ENCODE measurements around the gene FSTL4.

FSTL4 gene

DNA sequence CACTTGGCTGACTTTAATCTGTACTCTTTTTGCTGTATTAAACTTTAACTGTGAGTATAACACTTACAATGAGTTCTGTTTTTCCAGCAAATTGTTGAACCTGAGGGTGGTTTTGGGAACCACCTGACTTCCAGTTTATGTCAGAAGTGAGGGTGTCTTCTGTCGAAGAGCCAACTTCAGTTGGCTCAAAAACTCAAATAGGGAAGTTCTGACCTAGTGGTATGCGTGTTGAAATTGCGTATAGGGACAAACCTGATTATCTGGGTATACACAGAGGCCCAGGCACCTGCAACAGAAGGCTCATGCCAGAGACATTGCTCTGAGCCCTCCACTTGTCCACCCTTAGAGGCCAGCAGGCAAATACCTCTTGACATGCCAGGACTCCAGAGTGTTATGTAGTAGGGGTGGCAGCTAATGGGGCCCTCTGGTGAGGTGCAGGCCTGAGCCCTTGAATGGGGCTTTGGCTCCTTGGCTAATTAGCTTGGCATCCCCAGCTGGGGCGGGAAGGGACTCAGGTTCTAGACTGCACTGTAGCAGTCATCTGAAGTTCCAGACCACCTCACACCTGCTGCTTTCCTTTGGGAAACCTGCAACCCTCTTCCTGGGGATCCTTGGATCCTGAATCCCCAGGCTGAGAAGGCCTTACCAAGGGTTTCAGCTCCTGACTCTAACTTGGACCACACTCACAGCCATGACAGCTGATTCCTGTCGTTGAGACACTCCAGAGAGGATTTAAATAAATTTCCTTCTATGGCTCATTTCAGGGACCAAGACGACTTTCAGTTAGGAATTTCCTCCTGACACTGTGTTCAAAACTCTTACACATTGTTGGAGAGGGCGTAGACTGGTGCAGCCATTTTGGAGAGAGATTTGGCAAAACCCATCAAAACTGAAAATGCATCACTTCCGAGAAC is 370.9 kb downstream of the FSTL4 start:
- TF ChIP-seq, protein P1, sequence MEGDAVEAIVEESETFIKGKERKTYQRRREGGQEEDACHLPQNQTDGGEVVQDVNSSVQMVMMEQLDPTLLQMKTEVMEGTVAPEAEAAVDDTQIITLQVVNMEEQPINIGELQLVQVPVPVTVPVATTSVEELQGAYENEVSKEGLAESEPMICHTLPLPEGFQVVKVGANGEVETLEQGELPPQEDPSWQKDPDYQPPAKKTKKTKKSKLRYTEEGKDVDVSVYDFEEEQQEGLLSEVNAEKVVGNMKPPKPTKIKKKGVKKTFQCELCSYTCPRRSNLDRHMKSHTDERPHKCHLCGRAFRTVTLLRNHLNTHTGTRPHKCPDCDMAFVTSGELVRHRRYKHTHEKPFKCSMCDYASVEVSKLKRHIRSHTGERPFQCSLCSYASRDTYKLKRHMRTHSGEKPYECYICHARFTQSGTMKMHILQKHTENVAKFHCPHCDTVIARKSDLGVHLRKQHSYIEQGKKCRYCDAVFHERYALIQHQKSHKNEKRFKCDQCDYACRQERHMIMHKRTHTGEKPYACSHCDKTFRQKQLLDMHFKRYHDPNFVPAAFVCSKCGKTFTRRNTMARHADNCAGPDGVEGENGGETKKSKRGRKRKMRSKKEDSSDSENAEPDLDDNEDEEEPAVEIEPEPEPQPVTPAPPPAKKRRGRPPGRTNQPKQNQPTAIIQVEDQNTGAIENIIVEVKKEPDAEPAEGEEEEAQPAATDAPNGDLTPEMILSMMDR (IDR thresholded peaks at IDR 0.05; ENCODE audit: low read length): no peak
- TF ChIP-seq EZH2phosphoT487 (IDR thresholded peaks at IDR 0.05; ENCODE audit: low read length) (no peak), EZH2 (optimal IDR thresholded peaks at IDR 0.05; ENCODE audit: low read depth, low read length) (no peak)
- no peak overlapping the region for H3K4me2 ChIP-seq (ENCODE audit: low read depth, low read length)
- H3K4me3 ChIP-seq (ENCODE audit: low read length): no peak overlapping the region
- peaks cover 11% of the 10 kb centered on the region for H3K4me1 ChIP-seq (ENCODE audit: low read length)
- H3K36me3 ChIP-seq (replicated peaks; ENCODE audit: insufficient read depth, low read length): no peaks in the 10 kb centered on the region
- no peak overlapping the region for H3K9ac ChIP-seq (ENCODE audit: low read length)
- no peaks in the 10 kb centered on the region for H3K9me3 ChIP-seq (replicated peaks; ENCODE audit: insufficient read depth, low read length)
- H3K9me2 ChIP-seq (replicated peaks; ENCODE audit: insufficient read depth, low read length): no peaks in the 10 kb centered on the region
- no peaks in the 10 kb centered on the region for H4K20me1 ChIP-seq (ENCODE audit: insufficient read depth, low read length)
- no peaks in the 10 kb centered on the region for H3K79me2 ChIP-seq (ENCODE audit: low read length)
- H3K27ac ChIP-seq (ENCODE audit: low read length): no peak overlapping the region
- H3K27me3 ChIP-seq (replicated peaks; ENCODE audit: insufficient read depth, low read length): no peaks in the 10 kb centered on the region
- no peak for DNase-seq
- H3F3A ChIP-seq (ENCODE audit: insufficient read depth, low read length): peaks cover 4% of the 10 kb centered on the region; the same call in 1 of the 2 replicates
- H2AFZ ChIP-seq (ENCODE audit: low read length): no peak overlapping the region

DNA sequence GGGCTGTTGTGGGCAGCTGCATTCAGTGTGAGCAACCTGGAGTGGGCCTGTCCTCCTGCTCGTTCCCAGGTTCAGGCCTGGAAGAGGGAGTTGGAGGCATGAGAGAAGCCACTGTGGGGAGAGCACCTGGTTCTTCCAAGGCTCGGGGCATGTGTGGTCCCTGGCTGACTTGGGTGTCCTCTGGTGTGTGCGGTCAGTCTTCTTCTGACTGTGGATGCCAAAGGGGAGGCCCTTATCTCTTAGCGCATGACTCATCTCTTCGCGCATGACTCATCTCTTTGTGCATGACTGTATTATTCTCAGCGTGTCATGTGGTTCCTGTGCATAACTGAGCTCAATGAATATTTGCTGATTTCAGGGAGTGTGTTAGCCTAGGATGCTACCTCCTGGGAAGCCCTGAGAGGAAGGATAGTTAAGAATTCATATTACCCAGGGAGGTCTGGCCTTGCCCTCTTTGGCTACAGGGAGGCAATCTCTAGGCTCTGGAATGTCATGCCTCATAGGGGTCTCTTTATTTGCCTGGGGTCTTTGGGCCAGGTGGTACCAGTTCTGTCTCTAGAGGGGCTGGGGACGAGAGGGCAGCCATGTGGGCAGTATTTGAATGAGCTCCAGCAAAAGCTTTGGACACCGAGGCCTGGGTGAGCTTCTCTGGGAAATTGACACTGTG is 371.8 kb downstream of the FSTL4 start:
- H3K9ac ChIP-seq (ENCODE audit: low read length): no peak overlapping the region
- no peaks in the 10 kb centered on the region for H3K79me2 ChIP-seq (ENCODE audit: low read length)
- H3K4me3 ChIP-seq (ENCODE audit: low read length): no peak overlapping the region
- no peaks in the 10 kb centered on the region for H4K20me1 ChIP-seq (ENCODE audit: insufficient read depth, low read length)
- peaks cover 11% of the 10 kb centered on the region for H3K4me1 ChIP-seq (ENCODE audit: low read length)
- peaks cover 4% of the 10 kb centered on the region; the same call in 1 of the 2 replicates for H3F3A ChIP-seq (ENCODE audit: insufficient read depth, low read length)
- no peaks in the 10 kb centered on the region for H3K9me3 ChIP-seq (replicated peaks; ENCODE audit: insufficient read depth, low read length)
- DNase-seq: no peak
- no peak overlapping the region for H2AFZ ChIP-seq (ENCODE audit: low read length)
- H3K9me2 ChIP-seq (replicated peaks; ENCODE audit: insufficient read depth, low read length): no peaks in the 10 kb centered on the region
- H3K4me2 ChIP-seq (ENCODE audit: low read depth, low read length): no peak overlapping the region
- no peak overlapping the region for H3K27ac ChIP-seq (ENCODE audit: low read length)
- TF ChIP-seq EZH2phosphoT487 (IDR thresholded peaks at IDR 0.05; ENCODE audit: low read length) (no peak), EZH2 (optimal IDR thresholded peaks at IDR 0.05; ENCODE audit: low read depth, low read length) (no peak)
- TF ChIP-seq, protein P1 (IDR thresholded peaks at IDR 0.05; ENCODE audit: low read length): no peak
- no peaks in the 10 kb centered on the region for H3K27me3 ChIP-seq (replicated peaks; ENCODE audit: insufficient read depth, low read length)
- no peaks in the 10 kb centered on the region for H3K36me3 ChIP-seq (replicated peaks; ENCODE audit: insufficient read depth, low read length)

DNA sequence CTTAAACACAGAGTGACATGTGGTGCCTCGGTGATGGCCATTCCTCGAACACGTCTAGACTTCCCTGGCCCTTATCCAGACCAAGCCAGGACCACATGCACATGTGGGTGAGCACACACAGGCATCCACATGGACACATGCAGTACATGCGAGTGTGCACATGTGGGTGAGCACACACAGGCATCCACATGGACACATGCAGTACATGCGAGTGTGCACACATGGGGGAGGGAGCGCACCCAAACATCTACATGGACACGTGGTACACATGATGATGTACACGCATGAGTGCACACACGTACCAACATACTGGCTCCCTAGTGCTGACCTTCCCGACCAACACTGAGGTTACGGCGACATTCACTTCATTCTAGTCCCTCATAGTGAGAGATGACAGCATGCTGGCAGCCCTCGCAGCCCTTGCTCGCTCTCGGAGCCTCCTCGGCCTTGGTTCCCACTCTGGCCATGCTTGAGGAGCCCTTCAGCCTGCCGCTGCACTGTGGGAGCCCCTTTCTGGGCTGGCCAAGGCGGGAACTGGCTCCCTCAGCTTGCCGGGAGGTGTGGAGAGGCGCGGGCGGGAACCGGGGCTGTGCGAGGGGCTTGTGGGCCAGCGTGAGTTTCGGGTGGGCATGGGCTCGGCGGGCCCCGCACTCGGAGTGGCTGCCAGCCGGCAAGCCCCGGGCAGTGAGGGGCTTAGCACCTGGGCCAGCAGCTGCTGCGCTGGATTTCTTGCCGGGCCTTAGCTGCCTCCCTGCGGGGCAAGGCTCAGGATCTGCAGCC is 373.7 kb downstream of the FSTL4 start:
- H3K4me3 ChIP-seq (ENCODE audit: low read length): no peak overlapping the region
- no peaks in the 10 kb centered on the region for H3K9me2 ChIP-seq (replicated peaks; ENCODE audit: insufficient read depth, low read length)
- no peak overlapping the region for H3K4me2 ChIP-seq (ENCODE audit: low read depth, low read length)
- H3K36me3 ChIP-seq (replicated peaks; ENCODE audit: insufficient read depth, low read length): no peaks in the 10 kb centered on the region
- H3F3A ChIP-seq (ENCODE audit: insufficient read depth, low read length): no peaks in the 10 kb centered on the region
- H3K9ac ChIP-seq (ENCODE audit: low read length): no peak overlapping the region
- no peaks in the 10 kb centered on the region for H3K79me2 ChIP-seq (ENCODE audit: low read length)
- TF ChIP-seq, protein P1 (IDR thresholded peaks at IDR 0.05; ENCODE audit: low read length): no peak
- no peak for DNase-seq
- H3K27ac ChIP-seq (ENCODE audit: low read length): no peak overlapping the region
- H2AFZ ChIP-seq (ENCODE audit: low read length): no peak overlapping the region
- no peaks in the 10 kb centered on the region for H3K27me3 ChIP-seq (replicated peaks; ENCODE audit: insufficient read depth, low read length)
- no peaks in the 10 kb centered on the region for H3K9me3 ChIP-seq (replicated peaks; ENCODE audit: insufficient read depth, low read length)
- no peaks in the 10 kb centered on the region for H4K20me1 ChIP-seq (ENCODE audit: insufficient read depth, low read length)
- no peaks in the 10 kb centered on the region for H3K4me1 ChIP-seq (ENCODE audit: low read length)
